Breast epithelium (tissue), 4 donors: ENCODE measurements around the gene VGLL4. TPM values are rescaled to one million over a fixed set of nuclear protein-coding genes. Genes with fewer than 3 reads are reported as not detected.

Experiments
- DNase-seq, 2 donors: peaks; one replicate each; pipeline ENCODE4 v3.0.0-alpha.2; 2019; ENCODE audit warnings: low spot score in 2 of 2
- H3K27ac ChIP-seq, 2 donors: fragments of 200-600 bp; sonication (generic) in 1 of 2; one replicate each; pipeline ENCODE4 v1.5.1; 2016 to 2019; ENCODE audit warnings: mild to moderate bottlenecking in 1 of 2
- H3K27me3 ChIP-seq, 2 donors: fragments of 200-600 bp; sonication (generic) in 1 of 2; one replicate each; pipeline versions ENCODE4 v1.5.1 to v1.6.0; 2017 to 2019; ENCODE audit warnings: control low read depth in 1 of 2, mild to moderate bottlenecking in 1 of 2
- H3K36me3 ChIP-seq: fragments of 200-600 bp; one replicate; pipeline ENCODE4 v1.5.1; 2019
- H3K4me1 ChIP-seq, 2 donors: fragments of 200-600 bp; sonication (generic); one replicate each; pipeline ENCODE4 v1.5.1; 2016 to 2019; ENCODE audit warnings: control low read depth in 1 of 2
- H3K4me3 ChIP-seq, 3 donors: fragments of 200-600 bp; sonication (generic); 1 replicate in 2 of 3; 2 replicates in 1 of 3; pipeline ENCODE4 v1.5.1; 2016 to 2019; ENCODE audit warnings: mild to moderate bottlenecking in 3 of 3, moderate library complexity in 2 of 3
- H3K9me3 ChIP-seq, 2 donors: fragments of 200-600 bp; sonication (generic) in 1 of 2; one replicate each; pipeline ENCODE4 v1.5.1; 2016 to 2019; ENCODE audit warnings: control low read depth in 1 of 2
- POLR2A ChIP-seq: fragments of 450-650 bp; IDR thresholded peaks from one replicate; pipeline ENCODE4 v1.6.1; 2016; ENCODE audit warnings: antibody characterized with exemption, mild to moderate bottlenecking, moderate library complexity
- POLR2AphosphoS5 ChIP-seq, 3 donors: sonication (generic); formaldehyde crosslinking; IDR thresholded peaks; one replicate each; pipeline ENCODE4 v1.6.1; 2017; ENCODE audit warnings: antibody characterized with exemption in 3 of 3
- intact Hi-C: fragments of 100-400 bp; cut with DNase I; formaldehyde crosslinking; loops from one replicate; pipeline ENCODE4 v1.15.1; 2023; ENCODE audit warnings: low total_unique reads
- total RNA-seq, 3 donors: library from RNA; depleted of rRNA; stranded (reverse); fragments of >200 nt; gene quantifications; one replicate each; pipeline ENCODE4 v1.1.0, GENCODE V29; 2016
- TF ChIP-seq, protein P1 (sequence below), 3 donors: fragments of 450-650 bp; IDR thresholded peaks; one replicate each; pipeline ENCODE4 v1.5.1; 2016 to 2017; ENCODE audit warnings: antibody characterized with exemption in 3 of 3, mild to moderate bottlenecking in 3 of 3, moderate library complexity in 3 of 3

VGLL4 gene
- total RNA-seq, 3 donors from 2014 or later, result 48.0 to 90.0 (median 68.5) TPM

- peaks cover 0 to 10% of the 10 kb centered on the region in 2 donors for H3K4me1 ChIP-seq
- no peaks in the 10 kb centered on the region for H3K36me3 ChIP-seq
- H3K9me3 ChIP-seq, result no peaks in the 10 kb centered on the region
- no peak overlapping the region for H3K4me3 ChIP-seq
- no peak for DNase-seq
- intact Hi-C loops, result no loop called here
- H3K27ac ChIP-seq, result no peak overlapping the region
- no peaks in the 10 kb centered on the region for H3K27me3 ChIP-seq
- TF ChIP-seq POLR2A (no peak), POLR2AphosphoS5 (IDR thresholded peaks at IDR 0.05) (no peak)
- TF ChIP-seq, protein P1, sequence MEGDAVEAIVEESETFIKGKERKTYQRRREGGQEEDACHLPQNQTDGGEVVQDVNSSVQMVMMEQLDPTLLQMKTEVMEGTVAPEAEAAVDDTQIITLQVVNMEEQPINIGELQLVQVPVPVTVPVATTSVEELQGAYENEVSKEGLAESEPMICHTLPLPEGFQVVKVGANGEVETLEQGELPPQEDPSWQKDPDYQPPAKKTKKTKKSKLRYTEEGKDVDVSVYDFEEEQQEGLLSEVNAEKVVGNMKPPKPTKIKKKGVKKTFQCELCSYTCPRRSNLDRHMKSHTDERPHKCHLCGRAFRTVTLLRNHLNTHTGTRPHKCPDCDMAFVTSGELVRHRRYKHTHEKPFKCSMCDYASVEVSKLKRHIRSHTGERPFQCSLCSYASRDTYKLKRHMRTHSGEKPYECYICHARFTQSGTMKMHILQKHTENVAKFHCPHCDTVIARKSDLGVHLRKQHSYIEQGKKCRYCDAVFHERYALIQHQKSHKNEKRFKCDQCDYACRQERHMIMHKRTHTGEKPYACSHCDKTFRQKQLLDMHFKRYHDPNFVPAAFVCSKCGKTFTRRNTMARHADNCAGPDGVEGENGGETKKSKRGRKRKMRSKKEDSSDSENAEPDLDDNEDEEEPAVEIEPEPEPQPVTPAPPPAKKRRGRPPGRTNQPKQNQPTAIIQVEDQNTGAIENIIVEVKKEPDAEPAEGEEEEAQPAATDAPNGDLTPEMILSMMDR (IDR thresholded peaks at IDR 0.05), result no peak
Measured at GRCh38 chr3:11668243-11669235, 24.8 kb upstream of the VGLL4 start.

- intact Hi-C loops, result no loop called here
- no peaks in the 10 kb centered on the region for H3K27me3 ChIP-seq
- no peaks in the 10 kb centered on the region for H3K36me3 ChIP-seq
- H3K27ac ChIP-seq, result no peak overlapping the region
- H3K9me3 ChIP-seq, result no peaks in the 10 kb centered on the region
- no peak for DNase-seq
- TF ChIP-seq, protein P1 (IDR thresholded peaks at IDR 0.05), result no peak
- TF ChIP-seq POLR2A (no peak), POLR2AphosphoS5 (IDR thresholded peaks at IDR 0.05) (no peak)
- no peaks in the 10 kb centered on the region for H3K4me1 ChIP-seq
- no peak overlapping the region for H3K4me3 ChIP-seq
Measured at GRCh38 chr3:11665331-11665730, 21.6 kb upstream of the VGLL4 start.

DNA sequence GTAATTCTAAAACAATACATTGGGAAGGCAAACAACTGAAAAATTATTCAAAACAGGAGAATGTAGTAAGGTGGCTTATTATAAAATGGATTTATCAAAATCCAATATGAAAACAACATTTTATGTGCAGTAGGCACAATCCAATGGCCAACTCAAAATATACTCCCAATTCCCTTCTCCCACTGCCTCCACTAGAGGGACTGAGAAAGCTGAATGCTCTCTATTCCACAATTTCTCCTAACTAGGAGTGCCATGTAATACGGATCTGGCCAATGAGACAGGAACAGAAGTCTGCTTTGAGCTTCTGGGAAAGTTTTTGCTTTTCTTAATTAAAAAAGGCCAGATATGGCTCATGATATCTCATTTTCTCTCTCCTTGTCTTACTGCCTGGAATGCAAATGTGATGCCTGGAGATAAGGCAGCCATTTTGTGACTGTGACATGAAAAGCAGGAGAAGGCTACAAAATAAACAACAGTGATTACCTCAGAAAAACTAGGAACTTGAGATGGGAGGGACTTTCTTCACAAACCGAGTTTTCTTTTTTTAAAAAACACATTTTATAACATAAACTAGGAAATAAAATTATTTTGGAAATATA, 18.8 kb upstream of the VGLL4 start:
- intact Hi-C loops, result no loop called here
- TF ChIP-seq, protein P1 (IDR thresholded peaks at IDR 0.05), result peak in 1 of 3 donors; percentile 12
- TF ChIP-seq POLR2A, result no peak
- no peak for TF ChIP-seq POLR2AphosphoS5 (IDR thresholded peaks at IDR 0.05)
- Histone ChIP-seq H3K36me3 (no peaks in the 10 kb centered on the region), H3K27ac (no peak overlapping the region), H3K4me3 (no peak overlapping the region), H3K4me1 (no peaks in the 10 kb centered on the region), H3K27me3 (no peaks in the 10 kb centered on the region), H3K9me3 (no peaks in the 10 kb centered on the region)
- no peak for DNase-seq

DNA sequence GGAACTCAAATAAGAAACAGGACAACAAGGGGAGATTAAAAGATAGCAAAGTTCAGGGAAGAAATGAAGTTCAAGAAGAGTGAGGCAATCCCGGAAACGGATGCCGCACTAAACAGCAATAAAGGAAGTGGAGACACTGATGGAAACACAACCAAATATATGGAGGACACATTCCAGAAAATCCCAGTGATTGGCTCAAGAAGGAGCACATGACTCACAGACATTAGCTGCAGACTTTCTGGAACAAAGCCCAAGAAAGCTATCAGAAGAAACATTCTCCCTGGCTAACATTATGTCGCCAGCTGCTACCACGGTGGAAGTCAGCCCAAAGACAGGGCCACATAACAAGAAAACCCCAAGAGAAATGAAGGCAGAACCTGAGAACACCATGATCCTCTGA, 18.1 kb upstream of the VGLL4 start:
- H3K4me3 ChIP-seq, result no peak overlapping the region

More for the DNA sequence above, 18.1 kb upstream of the VGLL4 start:
- H3K9me3 ChIP-seq, result no peaks in the 10 kb centered on the region
- no peaks in the 10 kb centered on the region for H3K4me1 ChIP-seq
- H3K27me3 ChIP-seq, result no peaks in the 10 kb centered on the region
- intact Hi-C loops, result no loop called here
- DNase-seq, result no peak
- H3K36me3 ChIP-seq, result no peaks in the 10 kb centered on the region
- no peak overlapping the region for H3K27ac ChIP-seq
- TF ChIP-seq POLR2AphosphoS5 (IDR thresholded peaks at IDR 0.05) (no peak), POLR2A (no peak)
- TF ChIP-seq, protein P1 (IDR thresholded peaks at IDR 0.05), result no peak
